GM12801 (cell line): ENCODE data around the gene VGF.

ENCODE experiments used
- CTCF ChIP-seq: IDR thresholded peaks from one replicate; pipeline ENCODE4 v1.5.1; 2011; ENCODE audit warnings: control low read depth; ENCODE audit not compliant: insufficient read length; ENCODE audit errors: extremely low read depth

The VGF gene

GRCh38 chr7:101125989-101126650 lies 39.2 kb downstream of the VGF start:
- TF ChIP-seq CTCF: no peak

GRCh38 chr7:101124376-101125056 lies 40.9 kb downstream of the VGF start:
- TF ChIP-seq CTCF: no peak

GRCh38 chr7:101123703-101124068 lies 41.7 kb downstream of the VGF start:
- TF ChIP-seq CTCF: no peak

- TF ChIP-seq CTCF: no peak
Observed at GRCh38 chr7:101122933-101123702, 42.3 kb downstream of the VGF start.

GRCh38 chr7:101121991-101122932 lies 43.1 kb downstream of the VGF start:
- no peak for TF ChIP-seq CTCF

GRCh38 chr7:101120315-101120714 lies 45.1 kb downstream of the VGF start:
- TF ChIP-seq CTCF: no peak
